DOHH2 (cell line): ENCODE measurements around the gene FAM43B.

Experiments used
- H3F3A ChIP-seq: fragments of 200-600 bp; sonication (generic), shearing (Covaris generic); 2 replicates; pipeline ENCODE4 v1.6.0; 2016; ENCODE audit warnings: antibody characterized with exemption, mild to moderate bottlenecking; ENCODE audit not compliant: control insufficient read depth, insufficient read depth
- H3K27ac ChIP-seq: fragments of 200-600 bp; sonication (generic); 2 replicates; pipeline ENCODE4 v1.5.1; 2014; ENCODE audit warnings: low read depth, mild to moderate bottlenecking, low read length, moderate library complexity
- H3K27me3 ChIP-seq: fragments of 200-600 bp; sonication (generic); 2 replicates; pipeline ENCODE4 v1.6.1; 2014; ENCODE audit warnings: mild to moderate bottlenecking, low read length, mixed read lengths; ENCODE audit not compliant: control insufficient read depth
- H3K36me3 ChIP-seq: fragments of 200-600 bp; sonication (generic); 2 replicates; pipeline ENCODE4 v1.6.1; 2014; ENCODE audit warnings: mild to moderate bottlenecking, low read length, moderate library complexity, mixed read lengths; ENCODE audit not compliant: control insufficient read depth
- H3K4me1 ChIP-seq: fragments of 200-600 bp; sonication (generic); 2 replicates; pipeline ENCODE4 v1.6.1; 2014; ENCODE audit warnings: mild to moderate bottlenecking, low read length, mixed read lengths; ENCODE audit not compliant: control insufficient read depth
- H3K4me2 ChIP-seq: fragments of 200-600 bp; sonication (generic); 2 replicates; pipeline ENCODE4 v1.6.0; 2014; ENCODE audit warnings: mild to moderate bottlenecking, low read length, moderate library complexity
- H3K4me3 ChIP-seq: fragments of 200-600 bp; sonication (generic); 2 replicates; pipeline ENCODE4 v1.5.1; 2014; ENCODE audit warnings: mild to moderate bottlenecking, low read length, mixed read lengths
- H3K79me2 ChIP-seq: fragments of 200-600 bp; sonication (generic); 2 replicates; pipeline ENCODE4 v1.6.1; 2014; ENCODE audit warnings: mild to moderate bottlenecking, low read length, mixed read lengths; ENCODE audit not compliant: control insufficient read depth
- H3K9me2 ChIP-seq: fragments of 200-600 bp; sonication (generic); replicated peaks from 2 replicates; pipeline ENCODE4 v1.6.1; 2014; ENCODE audit warnings: mild to moderate bottlenecking, low read length, mixed read lengths; ENCODE audit not compliant: control insufficient read depth
- H3K9me3 ChIP-seq: fragments of 200-600 bp; sonication (generic); 2 replicates; pipeline ENCODE4 v1.6.1; 2014; ENCODE audit warnings: antibody characterized with exemption, low read length, mixed read lengths; ENCODE audit not compliant: control insufficient read depth, insufficient read depth
- H4K20me1 ChIP-seq: fragments of 200-600 bp; sonication (generic); 2 replicates; pipeline ENCODE4 v1.6.0; 2014; ENCODE audit warnings: low read depth, mild to moderate bottlenecking, antibody characterized with exemption, low read length, moderate library complexity; ENCODE audit not compliant: control insufficient read depth, insufficient read depth
- EZH2phosphoT487 ChIP-seq: fragments of 200-600 bp; sonication (generic); IDR thresholded peaks from 2 replicates; pipeline ENCODE4 v1.6.1; 2017; ENCODE audit warnings: borderline replicate concordance, mild to moderate bottlenecking, antibody characterized with exemption, low read length, moderate library complexity, mixed read lengths
- TF ChIP-seq, protein P1 (sequence below): fragments of 200-600 bp; sonication (generic); IDR thresholded peaks from one replicate; pipeline ENCODE4 v1.5.1; 2014; ENCODE audit warnings: antibody characterized with exemption, mild to moderate bottlenecking, low read depth, low read length; ENCODE audit not compliant: poor library complexity, severe bottlenecking

Gene FAM43B

GRCh38 chr1:20521960-20522861 is 30.2 kb upstream of the FAM43B start:
- no peaks in the 10 kb centered on the region for H4K20me1 ChIP-seq
- no peaks in the 10 kb centered on the region for H3K79me2 ChIP-seq
- H3K27ac ChIP-seq: no peak overlapping the region
- H3K27me3 ChIP-seq: 0 out of 2 replicates have a peak, but pooled peaks cover 3% of the 10 kb centered on the region
- H3K4me1 ChIP-seq: no peaks in the 10 kb centered on the region
- H3K4me3 ChIP-seq: no peak overlapping the region
- no peaks in the 10 kb centered on the region for H3F3A ChIP-seq
- 0 out of 2 replicates have a peak overlapping the region, but pooled peaks have one; percentile 17 for H3K4me2 ChIP-seq
- H3K9me3 ChIP-seq: no peaks in the 10 kb centered on the region
- H3K36me3 ChIP-seq: no peaks in the 10 kb centered on the region
- TF ChIP-seq, protein P1, sequence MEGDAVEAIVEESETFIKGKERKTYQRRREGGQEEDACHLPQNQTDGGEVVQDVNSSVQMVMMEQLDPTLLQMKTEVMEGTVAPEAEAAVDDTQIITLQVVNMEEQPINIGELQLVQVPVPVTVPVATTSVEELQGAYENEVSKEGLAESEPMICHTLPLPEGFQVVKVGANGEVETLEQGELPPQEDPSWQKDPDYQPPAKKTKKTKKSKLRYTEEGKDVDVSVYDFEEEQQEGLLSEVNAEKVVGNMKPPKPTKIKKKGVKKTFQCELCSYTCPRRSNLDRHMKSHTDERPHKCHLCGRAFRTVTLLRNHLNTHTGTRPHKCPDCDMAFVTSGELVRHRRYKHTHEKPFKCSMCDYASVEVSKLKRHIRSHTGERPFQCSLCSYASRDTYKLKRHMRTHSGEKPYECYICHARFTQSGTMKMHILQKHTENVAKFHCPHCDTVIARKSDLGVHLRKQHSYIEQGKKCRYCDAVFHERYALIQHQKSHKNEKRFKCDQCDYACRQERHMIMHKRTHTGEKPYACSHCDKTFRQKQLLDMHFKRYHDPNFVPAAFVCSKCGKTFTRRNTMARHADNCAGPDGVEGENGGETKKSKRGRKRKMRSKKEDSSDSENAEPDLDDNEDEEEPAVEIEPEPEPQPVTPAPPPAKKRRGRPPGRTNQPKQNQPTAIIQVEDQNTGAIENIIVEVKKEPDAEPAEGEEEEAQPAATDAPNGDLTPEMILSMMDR: peak; percentile 73
- TF ChIP-seq EZH2phosphoT487: no peak
- H3K9me2 ChIP-seq: no peaks in the 10 kb centered on the region

GRCh38 chr1:20526267-20526666 is 26.1 kb upstream of the FAM43B start:
- H3K4me1 ChIP-seq: no peaks in the 10 kb centered on the region
- no peaks in the 10 kb centered on the region for H3K36me3 ChIP-seq
- no peak overlapping the region for H3K27ac ChIP-seq
- H3K9me2 ChIP-seq: no peaks in the 10 kb centered on the region
- TF ChIP-seq, protein P1: no peak
- H3F3A ChIP-seq: no peaks in the 10 kb centered on the region
- no peak overlapping the region for H3K4me2 ChIP-seq
- H3K79me2 ChIP-seq: no peaks in the 10 kb centered on the region
- peaks cover 19% of the 10 kb centered on the region for H3K27me3 ChIP-seq
- no peaks in the 10 kb centered on the region for H3K9me3 ChIP-seq
- no peaks in the 10 kb centered on the region for H4K20me1 ChIP-seq
- H3K4me3 ChIP-seq: no peak overlapping the region

DNA sequence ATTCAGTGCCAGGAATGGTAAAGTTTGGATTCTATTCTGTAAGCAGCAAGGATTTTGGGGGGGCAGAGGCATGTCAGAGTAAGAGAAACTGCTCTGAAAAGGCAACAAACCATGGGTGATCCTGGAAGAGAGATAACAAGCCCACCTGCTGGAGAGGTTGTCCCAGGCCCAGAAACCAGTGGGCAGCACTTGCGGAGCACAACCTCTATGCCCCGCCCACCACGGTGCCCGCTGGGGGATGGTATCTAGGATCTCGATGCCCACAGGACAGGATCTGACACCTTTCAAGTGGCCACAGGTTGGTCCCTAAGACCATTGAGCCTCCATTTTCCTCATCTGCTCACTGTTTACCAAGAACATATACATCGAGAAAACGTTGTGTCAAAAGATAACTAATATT is 24.2 kb upstream of the FAM43B start:
- Histone ChIP-seq H3K27me3 (peaks cover 24% of the 10 kb centered on the region), H3K4me2 (no peak overlapping the region), H3K27ac (no peak overlapping the region), H3K9me2 (no peaks in the 10 kb centered on the region), H3F3A (no peaks in the 10 kb centered on the region), H4K20me1 (no peaks in the 10 kb centered on the region), H3K4me3 (no peak overlapping the region), H3K9me3 (no peaks in the 10 kb centered on the region), H3K4me1 (no peaks in the 10 kb centered on the region), H3K36me3 (no peaks in the 10 kb centered on the region), H3K79me2 (no peaks in the 10 kb centered on the region)
- TF ChIP-seq, protein P1: no peak
- TF ChIP-seq EZH2phosphoT487: no peak
